ENCODE results near the gene INSYN1. TPM values are rescaled to one million over a fixed set of nuclear protein-coding genes. Genes with fewer than 3 reads are reported as not detected.
"Not testable (repeated sequence)": the region's sequence is repeated elsewhere in the genome, so short reads cannot be mapped to it uniquely, and the experiment has no call there.

The INSYN1 gene
- total RNA-seq, 1 donor from 2014 or later = not detected

DNA sequence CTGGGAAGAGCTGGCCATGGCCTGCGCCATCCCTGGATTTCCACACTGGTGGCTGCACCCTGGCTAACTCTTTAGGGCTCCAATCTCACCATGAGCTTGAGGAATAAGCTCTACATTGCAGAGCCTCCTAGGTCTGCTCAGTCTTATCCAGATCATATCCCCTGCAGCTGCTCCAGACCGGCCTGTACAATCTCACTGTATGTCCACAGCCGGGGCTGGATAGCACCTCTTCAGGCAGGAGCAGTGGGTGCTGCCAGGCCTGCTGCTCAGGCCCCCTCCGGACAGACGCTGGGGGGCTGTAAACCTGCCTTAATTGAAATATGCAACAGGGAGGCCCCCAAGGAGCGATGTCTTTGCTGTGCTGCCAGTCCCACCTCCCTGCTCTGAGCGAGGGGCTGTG, 15.6 kb downstream of the INSYN1 start:
- Mint-ChIP-seq H3K27me3 (ENCODE audit: low read depth) (no peaks in the 10 kb centered on the region), H3K27ac (no peak overlapping the region), H3K4me1 (ENCODE audit: low read depth) (no peaks in the 10 kb centered on the region), H3K36me3 (ENCODE audit: low read depth) (no peaks in the 10 kb centered on the region), H3K4me3 (ENCODE audit: low read depth) (no peak overlapping the region), H3K9me3 (no peaks in the 10 kb centered on the region)
- intact Hi-C loops (cut with micrococcal nuclease) = no loop called here
- DNase-seq (ENCODE audit: low spot score) = no peak

DNA sequence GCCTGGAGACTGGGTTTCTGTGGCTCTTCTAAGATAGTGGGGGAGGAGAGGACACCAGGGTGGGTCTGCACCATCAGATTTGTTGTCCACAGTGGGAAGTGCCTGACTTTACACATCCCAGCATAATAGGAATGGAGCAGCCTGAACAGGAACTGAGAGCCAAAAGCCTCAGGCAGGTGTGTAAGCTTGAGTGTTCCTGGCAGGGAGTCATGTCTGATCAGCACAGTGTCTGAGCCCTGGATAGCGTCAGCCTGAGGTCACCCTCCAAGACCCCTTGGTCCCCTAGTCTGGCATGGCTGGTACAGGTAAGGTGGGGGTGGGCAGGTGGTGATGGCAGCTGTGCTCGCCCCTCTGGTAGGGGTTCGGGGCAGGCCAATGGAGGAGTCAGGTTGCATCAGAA, 20.2 kb downstream of the INSYN1 start:
- H3K9me3 Mint-ChIP-seq = no peaks in the 10 kb centered on the region
- no peak for DNase-seq (ENCODE audit: low spot score)
- H3K4me1 Mint-ChIP-seq (ENCODE audit: low read depth) = no peaks in the 10 kb centered on the region
- intact Hi-C loops (cut with micrococcal nuclease) = no loop called here
- no peaks in the 10 kb centered on the region for H3K27me3 Mint-ChIP-seq (ENCODE audit: low read depth)
- H3K27ac Mint-ChIP-seq = no peak overlapping the region
- H3K36me3 Mint-ChIP-seq (ENCODE audit: low read depth) = no peaks in the 10 kb centered on the region
- no peak overlapping the region for H3K4me3 Mint-ChIP-seq (ENCODE audit: low read depth)

DNA sequence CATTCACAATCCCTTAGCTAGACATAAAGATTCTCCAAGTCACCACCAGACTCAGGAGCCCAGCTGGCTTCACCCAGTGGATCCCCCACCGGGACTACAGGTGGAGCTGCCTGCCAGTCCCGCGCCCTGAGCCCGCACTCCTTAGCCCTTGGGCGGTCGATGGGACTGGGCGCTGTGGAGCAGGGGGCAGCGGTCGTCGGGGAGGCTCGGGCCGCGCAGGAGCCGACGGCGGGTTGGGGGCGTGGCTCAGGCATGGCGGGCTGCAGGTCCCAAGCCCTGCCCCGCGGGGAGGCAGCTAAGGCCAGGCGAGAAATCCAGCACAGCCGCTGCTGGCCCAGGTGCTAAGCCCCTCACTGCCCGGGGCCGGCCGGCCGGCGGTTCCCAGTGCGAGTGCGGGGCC, 21.1 kb downstream of the INSYN1 start:
- intact Hi-C loops (cut with micrococcal nuclease) = not testable (repeated sequence)

DNA sequence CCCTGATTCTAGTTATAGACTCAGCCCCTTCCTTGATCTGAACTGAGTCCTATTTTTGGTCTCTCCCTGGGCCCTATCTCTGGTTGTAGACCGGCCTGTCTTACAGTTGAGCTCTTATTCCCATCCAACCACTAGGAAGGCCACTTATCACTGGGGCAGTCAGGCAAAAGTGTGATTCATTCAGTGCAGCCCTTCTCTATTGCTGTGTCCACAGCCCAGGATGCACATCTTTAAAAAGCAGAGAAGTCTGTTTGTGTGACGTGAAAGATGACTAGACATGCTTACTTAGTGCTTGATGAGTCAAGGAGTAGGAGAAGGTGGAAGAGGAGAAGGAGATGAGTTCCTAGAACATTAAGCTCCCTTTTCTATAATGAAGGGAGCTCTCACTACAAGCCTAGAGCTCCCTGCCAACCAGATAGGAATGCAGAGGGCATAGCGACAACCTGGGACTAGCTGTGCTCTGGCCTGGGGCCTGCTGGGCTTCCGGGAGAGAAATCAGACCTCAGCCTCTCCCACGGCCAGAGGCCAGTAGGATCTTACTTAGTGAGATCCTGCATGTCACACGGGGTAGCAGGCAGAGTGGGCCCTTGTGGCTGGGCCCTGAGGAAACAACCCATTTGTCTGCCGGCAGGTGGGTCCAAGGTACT, 25.7 kb downstream of the INSYN1 start:
- DNase-seq (ENCODE audit: low spot score) = no peak
- H3K27ac Mint-ChIP-seq = no peak overlapping the region
- H3K4me1 Mint-ChIP-seq (ENCODE audit: low read depth) = no peaks in the 10 kb centered on the region
- H3K36me3 Mint-ChIP-seq (ENCODE audit: low read depth) = no peaks in the 10 kb centered on the region
- intact Hi-C loops (cut with micrococcal nuclease) = no loop called here
- peaks cover 6% of the 10 kb centered on the region for H3K27me3 Mint-ChIP-seq (ENCODE audit: low read depth)
- H3K4me3 Mint-ChIP-seq (ENCODE audit: low read depth) = no peak overlapping the region
- H3K9me3 Mint-ChIP-seq = no peaks in the 10 kb centered on the region

More for the DNA sequence above, 21.1 kb downstream of the INSYN1 start:
- not testable (repeated sequence) for H3K27me3 Mint-ChIP-seq (ENCODE audit: low read depth); H3K4me3 Mint-ChIP-seq (ENCODE audit: low read depth); H3K27ac Mint-ChIP-seq; H3K36me3 Mint-ChIP-seq (ENCODE audit: low read depth); H3K4me1 Mint-ChIP-seq (ENCODE audit: low read depth); H3K9me3 Mint-ChIP-seq; DNase-seq (ENCODE audit: low spot score)

DNA sequence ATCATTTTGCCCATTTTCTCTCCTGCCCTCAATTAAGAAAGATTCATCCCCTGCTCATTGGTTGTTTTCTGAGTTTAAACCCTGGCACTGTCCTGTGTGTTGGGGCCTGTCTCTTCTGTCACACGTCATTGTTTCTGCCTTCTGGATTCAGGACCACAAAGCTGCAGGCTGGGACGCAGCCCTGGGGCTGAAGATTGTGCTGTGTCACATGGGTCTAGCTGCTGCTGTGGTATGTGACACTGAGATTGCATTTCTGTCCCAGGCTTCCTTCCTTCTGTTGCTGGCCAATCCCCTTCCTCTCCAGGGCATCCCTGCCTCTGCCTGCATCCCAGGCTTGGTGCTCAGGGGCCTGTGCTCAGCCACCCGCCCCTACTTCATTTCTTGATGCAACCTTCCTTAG, 28.9 kb downstream of the INSYN1 start:
- H3K4me3 Mint-ChIP-seq (ENCODE audit: low read depth) = no peak overlapping the region

DNA sequence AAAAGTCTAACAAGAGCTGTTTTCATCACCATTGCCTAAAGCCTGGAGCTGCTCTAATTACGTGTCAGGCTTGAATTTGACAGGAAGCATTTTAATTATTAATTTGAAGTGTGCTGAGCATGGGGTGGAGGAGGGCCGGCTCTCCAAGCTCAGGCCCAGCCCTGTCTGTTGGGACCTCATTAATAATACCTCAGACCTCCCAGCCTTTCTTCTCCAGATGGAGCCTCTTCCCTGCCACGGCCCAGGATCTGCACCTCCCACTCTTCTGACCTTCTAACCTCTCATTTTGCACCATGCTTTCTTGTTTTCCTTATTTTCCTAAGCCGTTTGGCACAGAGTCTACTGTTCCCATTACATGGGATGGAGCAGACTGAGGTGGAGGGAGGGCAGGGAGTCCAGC, 30.0 kb downstream of the INSYN1 start:
- Mint-ChIP-seq H3K27me3 (ENCODE audit: low read depth) (peaks cover 8% of the 10 kb centered on the region), H3K27ac (no peak overlapping the region), H3K4me1 (ENCODE audit: low read depth) (no peaks in the 10 kb centered on the region), H3K36me3 (ENCODE audit: low read depth) (no peaks in the 10 kb centered on the region), H3K9me3 (no peaks in the 10 kb centered on the region), H3K4me3 (ENCODE audit: low read depth) (no peak overlapping the region)
- DNase-seq (ENCODE audit: low spot score) = no peak
- intact Hi-C loops (cut with micrococcal nuclease) = no loop called here

More for the DNA sequence above, 28.9 kb downstream of the INSYN1 start:
- Mint-ChIP-seq H3K4me1 (ENCODE audit: low read depth) (no peaks in the 10 kb centered on the region), H3K27ac (no peak overlapping the region), H3K36me3 (ENCODE audit: low read depth) (no peaks in the 10 kb centered on the region), H3K9me3 (no peaks in the 10 kb centered on the region), H3K27me3 (ENCODE audit: low read depth) (peaks cover 8% of the 10 kb centered on the region)
- no peak for DNase-seq (ENCODE audit: low spot score)
- intact Hi-C loops (cut with micrococcal nuclease) = no loop called here

DNA sequence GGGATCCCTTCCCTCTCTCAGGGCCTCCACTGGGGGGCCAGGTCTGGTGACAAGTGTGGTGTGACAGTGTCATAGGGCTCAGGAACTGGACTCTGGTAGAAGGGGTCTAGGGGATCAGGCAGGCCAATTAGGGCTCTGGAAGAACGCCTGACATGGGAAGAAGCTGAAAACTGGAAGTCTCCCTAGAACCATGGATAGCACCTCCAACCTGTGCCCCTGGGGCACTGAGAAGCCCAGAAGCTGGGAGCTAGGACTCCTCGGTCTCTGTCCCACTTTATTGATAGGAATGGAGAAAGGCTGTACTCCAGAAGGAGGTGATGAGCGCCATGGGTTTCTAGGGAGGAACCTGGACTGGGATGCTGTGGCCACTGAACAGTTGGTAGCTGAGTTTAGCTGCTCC, 30.7 kb downstream of the INSYN1 start:
- Mint-ChIP-seq H3K27ac (no peak overlapping the region), H3K27me3 (ENCODE audit: low read depth) (peaks cover 8% of the 10 kb centered on the region)
- intact Hi-C loops (cut with micrococcal nuclease) = no loop called here

DNA sequence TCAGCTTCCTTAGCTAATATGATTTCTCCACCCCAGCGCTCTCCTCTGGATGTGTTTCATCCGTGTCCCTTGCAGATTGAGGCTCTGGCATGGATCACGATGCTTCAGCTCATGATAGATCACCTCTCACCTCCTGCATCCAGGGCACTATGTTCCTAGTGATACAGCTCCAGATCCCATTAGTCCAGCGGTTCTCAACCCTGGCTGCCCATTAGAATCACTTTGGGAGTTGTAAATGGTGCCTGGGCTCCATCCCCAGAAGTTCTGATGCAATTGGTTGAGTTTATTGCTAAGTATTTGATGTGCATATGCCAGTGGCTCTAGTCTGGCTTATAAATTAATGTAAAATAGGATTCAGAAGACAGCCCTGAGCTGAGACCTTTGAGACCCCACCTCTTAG, 34.5 kb downstream of the INSYN1 start:
- Mint-ChIP-seq H3K27me3 (ENCODE audit: low read depth) (peaks cover 3% of the 10 kb centered on the region), H3K4me3 (ENCODE audit: low read depth) (no peak overlapping the region), H3K36me3 (ENCODE audit: low read depth) (no peaks in the 10 kb centered on the region), H3K27ac (no peak overlapping the region), H3K4me1 (ENCODE audit: low read depth) (no peaks in the 10 kb centered on the region), H3K9me3 (no peaks in the 10 kb centered on the region)
- intact Hi-C loops (cut with micrococcal nuclease) = no loop called here
- DNase-seq (ENCODE audit: low spot score) = no peak

More for the DNA sequence above, 30.7 kb downstream of the INSYN1 start:
- H3K4me1 Mint-ChIP-seq (ENCODE audit: low read depth) = no peaks in the 10 kb centered on the region
- H3K36me3 Mint-ChIP-seq (ENCODE audit: low read depth) = no peaks in the 10 kb centered on the region
- no peaks in the 10 kb centered on the region for H3K9me3 Mint-ChIP-seq
- DNase-seq (ENCODE audit: low spot score) = no peak
- no peak overlapping the region for H3K4me3 Mint-ChIP-seq (ENCODE audit: low read depth)

DNA sequence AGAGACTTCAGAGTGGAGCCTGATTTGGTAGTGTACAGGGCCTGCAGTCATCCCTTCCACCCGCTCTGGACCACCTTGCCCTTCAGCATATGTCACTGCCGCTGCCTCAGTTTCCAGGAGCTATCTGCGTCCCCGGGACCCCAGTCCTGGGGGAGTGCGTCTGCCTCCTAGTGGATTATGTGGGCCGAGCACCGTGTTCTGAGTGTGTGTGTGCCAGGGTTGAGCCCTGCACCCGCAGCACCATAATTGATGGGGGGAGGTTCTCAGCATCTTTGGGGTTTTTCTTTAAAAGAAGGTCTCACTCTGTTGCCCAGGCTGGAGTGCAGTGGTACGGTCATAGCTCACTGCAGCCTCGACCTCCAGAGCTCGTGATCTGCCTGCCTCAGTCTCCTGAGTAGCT, 35.3 kb downstream of the INSYN1 start:
- H3K4me1 Mint-ChIP-seq (ENCODE audit: low read depth) = no peaks in the 10 kb centered on the region
- no peak overlapping the region for H3K4me3 Mint-ChIP-seq (ENCODE audit: low read depth)
- DNase-seq (ENCODE audit: low spot score) = no peak
- intact Hi-C loops (cut with micrococcal nuclease) = no loop called here
- H3K27ac Mint-ChIP-seq = no peak overlapping the region
- no peaks in the 10 kb centered on the region for H3K9me3 Mint-ChIP-seq
- peaks cover 3% of the 10 kb centered on the region for H3K27me3 Mint-ChIP-seq (ENCODE audit: low read depth)
- no peaks in the 10 kb centered on the region for H3K36me3 Mint-ChIP-seq (ENCODE audit: low read depth)

DNA sequence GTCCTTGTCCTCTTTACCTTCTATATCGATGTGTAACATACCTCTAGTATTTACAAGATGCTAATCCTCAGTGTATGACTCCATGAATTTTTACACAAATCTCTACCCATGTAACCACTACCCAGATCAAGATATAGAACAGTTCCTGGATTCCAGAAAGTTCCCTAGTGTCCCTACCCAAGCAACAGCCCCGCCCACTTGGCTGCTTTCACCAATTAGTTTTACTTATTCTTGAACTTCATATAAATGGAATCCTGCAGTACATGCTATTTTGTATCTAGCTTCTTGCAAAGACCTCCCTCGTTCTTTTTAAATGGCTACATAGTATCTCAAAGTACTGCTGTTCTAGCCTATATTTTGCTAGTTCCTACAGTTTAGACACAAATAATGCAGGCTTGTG, 35.9 kb downstream of the INSYN1 start:
- intact Hi-C loops (cut with micrococcal nuclease) = no loop called here
- Mint-ChIP-seq H3K4me1 (ENCODE audit: low read depth) (no peaks in the 10 kb centered on the region), H3K4me3 (ENCODE audit: low read depth) (no peak overlapping the region), H3K9me3 (no peaks in the 10 kb centered on the region), H3K36me3 (ENCODE audit: low read depth) (no peaks in the 10 kb centered on the region), H3K27me3 (ENCODE audit: low read depth) (peaks cover 2% of the 10 kb centered on the region), H3K27ac (no peak overlapping the region)
- DNase-seq (ENCODE audit: low spot score) = no peak

DNA sequence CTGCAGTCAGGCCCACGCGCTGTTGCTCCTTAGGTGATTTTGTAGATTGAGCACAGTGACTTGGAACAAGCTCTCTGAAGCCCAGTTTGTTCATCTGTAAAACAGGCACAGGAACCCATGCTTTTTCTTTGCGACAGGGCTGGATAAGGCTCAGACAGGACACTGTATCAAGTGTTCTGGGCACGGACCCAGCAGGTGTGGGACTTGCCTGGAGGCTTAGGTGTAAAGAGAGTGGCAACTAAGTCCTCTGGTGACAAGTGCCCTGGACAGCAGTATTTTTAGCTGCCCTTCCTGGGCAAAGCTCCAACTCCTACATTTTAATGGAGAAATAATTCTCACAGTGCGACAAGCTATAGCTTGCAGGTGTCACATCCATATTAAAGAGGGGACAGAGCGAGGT, 36.7 kb downstream of the INSYN1 start:
- intact Hi-C loops (cut with micrococcal nuclease) = no loop called here
- no peak overlapping the region for H3K27ac Mint-ChIP-seq
- no peaks in the 10 kb centered on the region for H3K36me3 Mint-ChIP-seq (ENCODE audit: low read depth)
- H3K4me3 Mint-ChIP-seq (ENCODE audit: low read depth) = no peak overlapping the region
- H3K27me3 Mint-ChIP-seq (ENCODE audit: low read depth) = no peaks in the 10 kb centered on the region
- no peaks in the 10 kb centered on the region for H3K9me3 Mint-ChIP-seq
- H3K4me1 Mint-ChIP-seq (ENCODE audit: low read depth) = no peaks in the 10 kb centered on the region
- no peak for DNase-seq (ENCODE audit: low spot score)

DNA sequence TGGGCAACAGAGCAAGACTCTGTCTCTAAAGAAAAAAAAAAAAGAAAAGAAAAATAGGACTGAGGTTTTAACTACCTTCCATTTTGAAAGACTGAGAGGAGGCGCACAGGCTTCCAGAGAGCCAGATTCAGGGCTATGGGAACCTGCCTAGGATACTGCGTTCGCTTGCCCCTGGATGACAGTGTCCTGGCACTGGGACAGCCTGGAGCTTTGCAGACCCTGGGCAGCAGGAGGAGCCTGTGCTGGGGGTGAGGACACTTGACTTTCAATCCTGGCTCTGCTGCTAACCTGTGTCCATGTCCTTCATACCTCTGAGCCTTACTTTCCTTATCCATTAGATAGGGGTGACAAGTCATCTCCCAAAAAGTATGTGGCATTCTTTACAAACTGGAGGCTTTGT, 37.7 kb downstream of the INSYN1 start:
- no peaks in the 10 kb centered on the region for H3K27me3 Mint-ChIP-seq (ENCODE audit: low read depth)
- intact Hi-C loops (cut with micrococcal nuclease) = no loop called here
- no peak for DNase-seq (ENCODE audit: low spot score)
- no peaks in the 10 kb centered on the region for H3K36me3 Mint-ChIP-seq (ENCODE audit: low read depth)
- no peaks in the 10 kb centered on the region for H3K4me1 Mint-ChIP-seq (ENCODE audit: low read depth)
- H3K9me3 Mint-ChIP-seq = no peaks in the 10 kb centered on the region
- no peak overlapping the region for H3K4me3 Mint-ChIP-seq (ENCODE audit: low read depth)
- no peak overlapping the region for H3K27ac Mint-ChIP-seq

DNA sequence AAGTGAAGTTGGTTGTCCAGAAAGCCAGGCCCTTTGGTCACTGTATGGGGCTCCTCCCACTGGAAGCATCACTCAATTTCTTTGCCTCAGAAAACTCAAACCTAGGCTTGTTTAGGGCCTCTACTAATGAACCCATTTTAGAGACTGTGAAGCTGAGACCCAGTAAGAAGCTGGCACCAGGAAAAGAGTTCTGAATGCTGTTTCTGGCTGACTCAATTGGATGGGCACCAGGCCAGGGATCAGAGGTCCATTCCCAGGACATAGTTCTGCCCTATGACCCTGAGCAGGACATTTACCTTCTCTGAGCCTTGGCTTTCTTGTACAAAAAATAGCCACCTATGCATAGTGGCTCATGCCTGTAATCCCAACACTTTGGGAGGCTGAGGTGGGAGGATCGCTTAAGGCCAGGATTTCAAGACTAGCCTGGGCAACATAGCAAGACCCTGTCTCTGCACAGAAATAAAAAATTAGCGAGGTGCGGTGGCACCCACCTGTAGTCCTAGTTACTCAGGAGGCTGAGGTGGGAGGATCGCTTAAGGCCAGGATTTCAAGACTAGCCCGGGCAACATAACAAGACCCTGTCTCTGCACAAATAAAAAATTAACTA, 38.4 kb downstream of the INSYN1 start:
- Mint-ChIP-seq H3K27ac (no peak overlapping the region), H3K36me3 (ENCODE audit: low read depth) (no peaks in the 10 kb centered on the region), H3K9me3 (no peaks in the 10 kb centered on the region), H3K4me3 (ENCODE audit: low read depth) (no peak overlapping the region), H3K4me1 (ENCODE audit: low read depth) (no peaks in the 10 kb centered on the region), H3K27me3 (ENCODE audit: low read depth) (no peaks in the 10 kb centered on the region)
- intact Hi-C loops (cut with micrococcal nuclease) = no loop called here
- DNase-seq (ENCODE audit: low spot score) = no peak

DNA sequence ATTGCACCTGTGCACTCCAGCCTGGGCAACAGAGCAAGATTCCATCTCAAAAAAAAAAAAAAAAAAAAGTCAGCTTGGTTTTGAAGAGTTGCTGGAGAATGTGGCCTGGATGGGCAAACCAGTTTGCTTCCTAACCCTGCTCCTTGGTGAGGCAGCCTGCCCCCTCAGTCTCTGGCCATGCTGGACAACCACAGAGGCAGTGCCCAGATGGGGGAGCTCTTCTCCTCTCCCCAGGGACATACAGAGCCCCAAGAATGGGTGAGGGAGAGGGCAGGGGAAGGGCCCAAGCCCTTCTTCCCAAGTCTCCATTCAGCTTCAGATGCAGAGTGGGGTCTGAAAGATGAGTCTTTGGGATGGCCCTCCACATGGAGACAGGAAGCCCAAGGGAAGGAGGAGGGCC, 41.0 kb downstream of the INSYN1 start:
- no peaks in the 10 kb centered on the region for H3K27me3 Mint-ChIP-seq (ENCODE audit: low read depth)
- DNase-seq (ENCODE audit: low spot score) = no peak
- no peaks in the 10 kb centered on the region for H3K36me3 Mint-ChIP-seq (ENCODE audit: low read depth)
- H3K4me1 Mint-ChIP-seq (ENCODE audit: low read depth) = no peaks in the 10 kb centered on the region
- H3K27ac Mint-ChIP-seq = no peak overlapping the region
- no peaks in the 10 kb centered on the region for H3K9me3 Mint-ChIP-seq
- no peak overlapping the region for H3K4me3 Mint-ChIP-seq (ENCODE audit: low read depth)
- intact Hi-C loops (cut with micrococcal nuclease) = no loop called here

Measured in activated T-helper 2 cell treated with anti-CD3 and anti-CD28 coated beads, Interferon-gamma antibody, Interleukin-2, Interleukin-4, amounts not matched to agents 10 μg/mL and 5 μg/mL and 100 μg/mL, durations not matched to agents 14 hours and 24 hours and 36 hours (primary cell).